ENCODE results near the gene C19orf18.

GRCh38 chr19:58007285-58007684 lies 33.0 kb upstream of the C19orf18 start:
- TF ChIP-seq POLR2AphosphoS5 (IDR thresholded peaks at IDR 0.05; ENCODE audit: low read depth) (no peak), CTCF (IDR thresholded peaks at IDR 0.05; ENCODE audit: insufficient read depth, low read length) (no peak), REST (IDR thresholded peaks at IDR 0.05; ENCODE audit: insufficient replicate concordance, low read depth) (no peak)

All from HL-60 (cell line).